Measurements from ENCODE around the gene MAD2L2. TPM values are rescaled to one million over a fixed set of nuclear protein-coding genes. Genes with fewer than 3 reads are reported as not detected.
A peak's percentile ranks its signal among the peaks of the same experiment; 100 is the strongest.

The MAD2L2 gene
- polyA plus RNA-seq, 3 donors, result 50.4 to 71.3 (median 57.8) TPM

- Histone ChIP-seq H3K4me1 (ENCODE audit: control insufficient read depth in 1 of 2, insufficient read depth in 2 of 2, low read length in 2 of 2) (peaks cover 51 to 59% of the 10 kb centered on the region in 2 donors), H3K4me2 (replicated peaks; ENCODE audit: extremely low read depth, low read length, poor library complexity, severe bottlenecking) (no peak overlapping the region), H3K36me3 (replicated peaks in 1 of 2; ENCODE audit: control insufficient read depth in 1 of 2, insufficient read depth in 2 of 2, low read length in 2 of 2) (no peaks in the 10 kb centered on the region), H3K79me2 (ENCODE audit: insufficient read depth, low read length) (peaks cover 16% of the 10 kb centered on the region), H3K4me3 (replicated peaks in 1 of 3; ENCODE audit: low read depth in 2 of 3, low read length in 3 of 3) (no peak overlapping the region), H3K9me3 (replicated peaks in 1 of 2; ENCODE audit: control insufficient read depth in 1 of 2, insufficient read depth in 1 of 2, low read length in 2 of 2) (no peaks in the 10 kb centered on the region), H3K9ac (ENCODE audit: insufficient read depth, low read length, poor library complexity, severe bottlenecking) (no peak overlapping the region), H3K27ac (ENCODE audit: low read depth in 1 of 2, low read length in 2 of 2) (no peak overlapping the region), H3K27me3 (ENCODE audit: control insufficient read depth in 2 of 2, insufficient read depth in 2 of 2, low read length in 2 of 2) (no peaks in the 10 kb centered on the region), H2AFZ (ENCODE audit: insufficient read depth, low read depth, low read length, poor library complexity, severe bottlenecking) (no peak overlapping the region), H4K20me1 (ENCODE audit: insufficient read depth, low read length) (no peaks in the 10 kb centered on the region)
- no peak for DNase-seq
- H3K4me1 Mint-ChIP-seq, result peaks cover 60% of the 10 kb centered on the region
- H3K36me3 Mint-ChIP-seq, result peaks cover 0 to 3% of the 10 kb centered on the region in 2 donors
- intact Hi-C loops (cut with micrococcal nuclease), result loop anchor here (2.0 to 5.0 kb wide), 2 partner anchors 13 to 59 kb away; partner anchors contain the start of gene FBXO6 (in 1 of the 2)
- H3K4me3 Mint-ChIP-seq, result no peak overlapping the region
- H3K27ac Mint-ChIP-seq, result peak overlapping the region in 1 of 7 donors; percentile 8
- peaks cover 0 to 5% (median 0%) of the 10 kb centered on the region in 7 donors for H3K9me3 Mint-ChIP-seq
- TF ChIP-seq CTCF (IDR thresholded peaks at IDR 0.05), result no peak
- H3K27me3 Mint-ChIP-seq (ENCODE audit: low read depth in 3 of 3), result peaks cover 0 to 3% (median 0%) of the 10 kb centered on the region in 3 donors
- 100% methylated on average over 4 of the region's 4 CpGs for WGBS (ENCODE audit: insufficient coverage)
Measured at GRCh38 chr1:11721311-11721710, 40.4 kb upstream of the MAD2L2 start.

- no peak for TF ChIP-seq CTCF (IDR thresholded peaks at IDR 0.05)
- H3K9ac ChIP-seq (ENCODE audit: insufficient read depth, low read length, poor library complexity, severe bottlenecking), result no peak overlapping the region
Measured at GRCh38 chr1:11720525-11720924, 39.6 kb upstream of the MAD2L2 start.

More at GRCh38 chr1:11720525-11720924, 39.6 kb upstream of the MAD2L2 start:
- Mint-ChIP-seq H3K9me3 (peaks cover 0 to 3% (median 0%) of the 10 kb centered on the region in 7 donors), H3K27ac (no peak overlapping the region), H3K27me3 (ENCODE audit: low read depth in 3 of 3) (peaks cover 0 to 3% (median under 1%) of the 10 kb centered on the region in 3 donors), H3K4me1 (peaks cover 52% of the 10 kb centered on the region), H3K4me3 (peak overlapping the region in 1 of 2 donors; percentile 81), H3K36me3 (peaks cover 0 to 3% of the 10 kb centered on the region in 2 donors)
- peaks cover 43 to 51% of the 10 kb centered on the region in 2 donors for H3K4me1 ChIP-seq (ENCODE audit: control insufficient read depth in 1 of 2, insufficient read depth in 2 of 2, low read length in 2 of 2)
- peak overlapping the region; percentile 69 for H3K4me2 ChIP-seq (replicated peaks; ENCODE audit: extremely low read depth, low read length, poor library complexity, severe bottlenecking)
- no peak overlapping the region for H3K27ac ChIP-seq (ENCODE audit: low read depth in 1 of 2, low read length in 2 of 2)
- H4K20me1 ChIP-seq (ENCODE audit: insufficient read depth, low read length), result no peaks in the 10 kb centered on the region
- peaks cover 16% of the 10 kb centered on the region for H3K79me2 ChIP-seq (ENCODE audit: insufficient read depth, low read length)
- 93% methylated on average over 4 of the region's 4 CpGs for WGBS (ENCODE audit: insufficient coverage)
- no peak overlapping the region for H2AFZ ChIP-seq (ENCODE audit: insufficient read depth, low read depth, low read length, poor library complexity, severe bottlenecking)
- no peak for DNase-seq
- no peaks in the 10 kb centered on the region for H3K9me3 ChIP-seq (replicated peaks in 1 of 2; ENCODE audit: control insufficient read depth in 1 of 2, insufficient read depth in 1 of 2, low read length in 2 of 2)
- intact Hi-C loops (cut with micrococcal nuclease), result loop anchor here (2.0 to 5.0 kb wide), 2 partner anchors 14 to 58 kb away; partner anchors contain the start of gene FBXO6 (in 1 of the 2)
- peak overlapping the region in 1 of 3 experiments; percentile 68 for H3K4me3 ChIP-seq (replicated peaks in 1 of 3; ENCODE audit: low read depth in 2 of 3, low read length in 3 of 3)
- H3K27me3 ChIP-seq (ENCODE audit: control insufficient read depth in 2 of 2, insufficient read depth in 2 of 2, low read length in 2 of 2), result no peaks in the 10 kb centered on the region
- no peaks in the 10 kb centered on the region for H3K36me3 ChIP-seq (replicated peaks in 1 of 2; ENCODE audit: control insufficient read depth in 1 of 2, insufficient read depth in 2 of 2, low read length in 2 of 2)
